Cardiac fibroblast (primary cell): ENCODE measurements around the gene TNKS1BP1.

Source experiments
- DNase-seq, 2 donors: peaks; one replicate each; pipeline versions ENCODE4 v3.0.0 to v3.0.0-alpha.2; 2010; ENCODE audit warnings: low read depth in 2 of 2
- H3K4me3 ChIP-seq, 2 donors: replicated peaks in 1 of 2; 1 replicate in 1 of 2; 2 replicates in 1 of 2; pipeline ENCODE4 v1.5.1; 2011; ENCODE audit warnings: low read depth in 2 of 2, low read length in 2 of 2, mild to moderate bottlenecking in 2 of 2, moderate library complexity in 1 of 2
- CTCF ChIP-seq: IDR thresholded peaks from one replicate; pipeline ENCODE4 v1.5.1; 2011; ENCODE audit warnings: low read depth, mild to moderate bottlenecking, low read length, inconsistent platforms

TNKS1BP1 gene

GRCh38 chr11:57353446-57353845 lies 28.7 kb upstream of the TNKS1BP1 start:
- no peak for DNase-seq

GRCh38 chr11:57353036-57353435 lies 28.3 kb upstream of the TNKS1BP1 start:
- no peak for TF ChIP-seq CTCF
- no peak overlapping the region for H3K4me3 ChIP-seq
- no peak for DNase-seq

More at GRCh38 chr11:57353446-57353845, 28.7 kb upstream of the TNKS1BP1 start:
- H3K4me3 ChIP-seq: no peak overlapping the region
- TF ChIP-seq CTCF: no peak

- no peak overlapping the region for H3K4me3 ChIP-seq
- DNase-seq: peak; percentile 47 to 56
- TF ChIP-seq CTCF: peak; percentile 95
These were observed 24.9 kb upstream of the TNKS1BP1 start for GRCh38 chr11:57349491-57350274.

- no peak overlapping the region for H3K4me3 ChIP-seq
- TF ChIP-seq CTCF: no peak
- peak in 1 of 2 donors; percentile 9 for DNase-seq
These were observed 24.0 kb upstream of the TNKS1BP1 start for GRCh38 chr11:57348636-57349313.

- DNase-seq: no peak
- no peak overlapping the region for H3K4me3 ChIP-seq
- no peak for TF ChIP-seq CTCF
These were observed 23.3 kb upstream of the TNKS1BP1 start for GRCh38 chr11:57348052-57348451.

GRCh38 chr11:57347336-57347735 lies 22.6 kb upstream of the TNKS1BP1 start:
- TF ChIP-seq CTCF: no peak
- H3K4me3 ChIP-seq: no peak overlapping the region
- DNase-seq: no peak
